PC-9 (cell line): ENCODE results near the gene DRAXIN.

Experiments
- EZH2 ChIP-seq: fragments of 200-600 bp; sonication (generic); IDR thresholded peaks from 2 replicates; pipeline ENCODE4 v1.8.0; 2017; ENCODE audit warnings: antibody characterized with exemption, low read depth
- TF ChIP-seq, protein P1 (sequence below): fragments of 200-600 bp; sonication (generic); conservative IDR thresholded peaks from 2 replicates; pipeline ENCODE4 v1.6.1; 2017; ENCODE audit warnings: mixed run types, antibody characterized with exemption, mild to moderate bottlenecking, moderate library complexity

DNA sequence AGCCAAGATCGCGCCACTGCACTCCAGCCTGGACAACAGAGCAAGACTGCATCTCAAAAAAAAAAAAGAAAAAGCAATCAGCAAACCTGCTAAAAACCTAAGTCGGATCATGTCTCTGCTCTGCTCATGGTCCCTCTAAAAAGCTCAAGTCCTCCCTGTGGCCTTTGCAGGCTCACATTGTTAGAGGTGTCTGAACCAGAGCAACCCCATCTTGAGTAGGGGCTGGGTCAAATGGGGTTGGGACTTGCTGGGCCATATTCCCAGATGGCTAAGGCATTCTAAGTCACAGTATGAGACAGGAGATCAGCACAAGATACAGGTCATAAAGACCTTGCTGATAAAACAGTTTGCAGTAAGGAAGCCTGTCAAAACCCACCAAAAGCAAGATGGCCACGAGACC lies 3.0 kb upstream of the DRAXIN start:
- TF ChIP-seq, protein P1, sequence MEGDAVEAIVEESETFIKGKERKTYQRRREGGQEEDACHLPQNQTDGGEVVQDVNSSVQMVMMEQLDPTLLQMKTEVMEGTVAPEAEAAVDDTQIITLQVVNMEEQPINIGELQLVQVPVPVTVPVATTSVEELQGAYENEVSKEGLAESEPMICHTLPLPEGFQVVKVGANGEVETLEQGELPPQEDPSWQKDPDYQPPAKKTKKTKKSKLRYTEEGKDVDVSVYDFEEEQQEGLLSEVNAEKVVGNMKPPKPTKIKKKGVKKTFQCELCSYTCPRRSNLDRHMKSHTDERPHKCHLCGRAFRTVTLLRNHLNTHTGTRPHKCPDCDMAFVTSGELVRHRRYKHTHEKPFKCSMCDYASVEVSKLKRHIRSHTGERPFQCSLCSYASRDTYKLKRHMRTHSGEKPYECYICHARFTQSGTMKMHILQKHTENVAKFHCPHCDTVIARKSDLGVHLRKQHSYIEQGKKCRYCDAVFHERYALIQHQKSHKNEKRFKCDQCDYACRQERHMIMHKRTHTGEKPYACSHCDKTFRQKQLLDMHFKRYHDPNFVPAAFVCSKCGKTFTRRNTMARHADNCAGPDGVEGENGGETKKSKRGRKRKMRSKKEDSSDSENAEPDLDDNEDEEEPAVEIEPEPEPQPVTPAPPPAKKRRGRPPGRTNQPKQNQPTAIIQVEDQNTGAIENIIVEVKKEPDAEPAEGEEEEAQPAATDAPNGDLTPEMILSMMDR = no peak
- no peak for TF ChIP-seq EZH2
